Liver (tissue), 9 donors: ENCODE results near the gene EPS8. TPM values are rescaled to one million over a fixed set of nuclear protein-coding genes. Genes with fewer than 3 reads are reported as not detected.

Experiments
- DNase-seq: peaks from one replicate; pipeline ENCODE4 v3.0.0-alpha.2; 2017; ENCODE audit warnings: low spot score
- H3K27ac ChIP-seq, 2 donors: one replicate each; pipeline ENCODE4 v1.7.0; 2013; ENCODE audit warnings: inconsistent platforms in 2 of 2, low read length in 2 of 2, control low read depth in 1 of 2, low read depth in 1 of 2, mild to moderate bottlenecking in 1 of 2
- H3K27me3 ChIP-seq, 4 donors: one replicate each; pipeline versions ENCODE4 v1.6.1 to v1.7.0; 2013; ENCODE audit warnings: low read length in 3 of 4, inconsistent platforms in 1 of 4, mild to moderate bottlenecking in 1 of 4, moderate library complexity in 1 of 4; ENCODE audit not compliant: control insufficient read depth in 4 of 4, insufficient read depth in 4 of 4
- H3K36me3 ChIP-seq, 4 donors: one replicate each; pipeline versions ENCODE4 v1.6.1 to v1.7.0; 2013; ENCODE audit warnings: low read length in 3 of 4, mild to moderate bottlenecking in 3 of 4, low read depth in 1 of 4, moderate library complexity in 1 of 4; ENCODE audit not compliant: control insufficient read depth in 4 of 4, insufficient read depth in 3 of 4
- H3K4me1 ChIP-seq, 4 donors: one replicate each; pipeline versions ENCODE4 v1.6.1 to v1.7.0; 2013; ENCODE audit warnings: low read length in 3 of 4, mild to moderate bottlenecking in 3 of 4, moderate library complexity in 1 of 4; ENCODE audit not compliant: control insufficient read depth in 4 of 4, insufficient read depth in 4 of 4
- H3K4me3 ChIP-seq, 3 donors: one replicate each; pipeline versions ENCODE4 v1.6.1 to v1.7.0; 2013; ENCODE audit warnings: low read length in 3 of 3, control low read depth in 1 of 3, low read depth in 1 of 3, mild to moderate bottlenecking in 1 of 3
- H3K9ac ChIP-seq, 2 donors: one replicate each; pipeline ENCODE4 v1.7.0; 2013; ENCODE audit warnings: low read length in 2 of 2, mild to moderate bottlenecking in 2 of 2, moderate library complexity in 2 of 2, control low read depth in 1 of 2, low read depth in 1 of 2
- H3K9me3 ChIP-seq, 4 donors: one replicate each; pipeline versions ENCODE4 v1.6.1 to v1.7.0; 2013; ENCODE audit warnings: low read length in 3 of 4; ENCODE audit not compliant: control insufficient read depth in 4 of 4
- ATF3 ChIP-seq: IDR thresholded peaks from 2 replicates; pipeline ENCODE4 v1.6.1; 2016; ENCODE audit warnings: antibody characterized with exemption
- CTCF ChIP-seq: fragments of 150-350 bp; IDR thresholded peaks from 2 replicates; pipeline ENCODE4 v1.5.1; 2017; ENCODE audit warnings: improper control_type of control experiment, low read depth, low read length; ENCODE audit not compliant: missing input control
- EGR1 ChIP-seq, 2 donors: IDR thresholded peaks; 2 replicates each; pipeline ENCODE4 v1.6.1; 2016 to 2018; ENCODE audit warnings: antibody characterized with exemption in 2 of 2, low read depth in 2 of 2
- FOXA1 ChIP-seq: IDR thresholded peaks from 2 replicates; pipeline ENCODE4 v1.6.1; 2016; ENCODE audit warnings: antibody characterized with exemption
- FOXA2 ChIP-seq: IDR thresholded peaks from 2 replicates; pipeline ENCODE4 v1.6.1; 2016; ENCODE audit warnings: antibody characterized with exemption
- GABPA ChIP-seq, 2 donors: IDR thresholded peaks in 1 of 2; conservative IDR thresholded peaks in 1 of 2; 2 replicates each; pipeline ENCODE4 v1.6.1; 2016; ENCODE audit warnings: antibody characterized with exemption in 2 of 2, mild to moderate bottlenecking in 1 of 2, moderate library complexity in 1 of 2
- HNF4A ChIP-seq, 2 donors: conservative IDR thresholded peaks; 2 replicates each; pipeline ENCODE4 v1.6.1; 2016; ENCODE audit warnings: antibody characterized with exemption in 2 of 2, mild to moderate bottlenecking in 2 of 2
- HNF4G ChIP-seq: IDR thresholded peaks from 2 replicates; pipeline ENCODE4 v1.6.1; 2016; ENCODE audit warnings: antibody characterized with exemption
- JUND ChIP-seq, 2 donors: IDR thresholded peaks; 2 replicates each; pipeline ENCODE4 v1.6.1; 2016; ENCODE audit warnings: antibody characterized with exemption in 2 of 2
- MAX ChIP-seq: IDR thresholded peaks from 2 replicates; pipeline ENCODE4 v1.6.1; 2016; ENCODE audit warnings: antibody characterized with exemption
- NR2F2 ChIP-seq: IDR thresholded peaks from 2 replicates; pipeline ENCODE4 v1.6.1; 2016; ENCODE audit warnings: antibody characterized with exemption
- RAD21 ChIP-seq, 2 donors: IDR thresholded peaks; 2 replicates each; pipeline ENCODE4 v1.6.1; 2016; ENCODE audit warnings: antibody characterized with exemption in 2 of 2, mild to moderate bottlenecking in 2 of 2
- REST ChIP-seq: IDR thresholded peaks from 2 replicates; pipeline ENCODE4 v1.6.1; 2016; ENCODE audit warnings: antibody characterized with exemption, mild to moderate bottlenecking
- RXRA ChIP-seq, 2 donors: IDR thresholded peaks; 2 replicates each; pipeline ENCODE4 v1.6.1; 2017 to 2018; ENCODE audit warnings: antibody characterized with exemption in 2 of 2, mild to moderate bottlenecking in 1 of 2
- SP1 ChIP-seq: IDR thresholded peaks from 2 replicates; pipeline ENCODE4 v1.6.1; 2018; ENCODE audit warnings: antibody characterized with exemption, mild to moderate bottlenecking
- TAF1 ChIP-seq: conservative IDR thresholded peaks from 2 replicates; pipeline ENCODE4 v1.6.1; 2016; ENCODE audit warnings: antibody characterized with exemption, mild to moderate bottlenecking
- YY1 ChIP-seq: IDR thresholded peaks from 2 replicates; pipeline ENCODE4 v1.6.1; 2016; ENCODE audit warnings: antibody characterized with exemption, mild to moderate bottlenecking
- ZBTB33 ChIP-seq: IDR thresholded peaks from 2 replicates; pipeline ENCODE4 v1.6.1; 2016; ENCODE audit warnings: antibody characterized with exemption
- WGBS: extraction: QIAGEN DNeasy Blood & Tissue Kit; methylation state at CpG from one replicate; pipeline ENCODE4 v1.1.7; 2013; 5-methylcytosine and 5-hydroxymethylcytosine counted together
- polyA plus RNA-seq, 2 donors: library from polyadenylated mRNA; stranded (reverse) in 1 of 2; unstranded in 1 of 2; fragments of 200-250 nt in 1 of 2; fragments of >200 nt in 1 of 2; fragmentation: Nextera tagmentation in 1 of 2; extraction: Ambion mirVana in 1 of 2; gene quantifications; one replicate each; pipeline versions ENCODE4 v1.2.1 to v1.2.3, GENCODE V29; 2013 to 2015
- total RNA-seq, 2 donors: library from RNA; depleted of rRNA; stranded (reverse); fragments of >200 nt; gene quantifications; one replicate each; pipeline ENCODE4 v1.2.3, GENCODE V29; 2014
- donor health status: healthy.
- donor health status: healthy.
- donor health status: healthy.
- donor health status: healthy.
- donor health status: healthy.

EPS8 gene
- total RNA-seq (10 to 100 TPM; 13.7 to 40.2 TPM), polyA plus RNA-seq (10 to 100 TPM; 13.8 to 16.2 TPM)

- H3K9ac ChIP-seq, result peak within 1 kb of the TSS; percentile 71 to 78
- peak; percentile 90 for DNase-seq
- H3K9me3 ChIP-seq, result no peaks in the 10 kb centered on the region
- peak within 1 kb of the TSS; percentile 72 to 82 for H3K27ac ChIP-seq
- TF ChIP-seq SP1 (peak; percentile 3), NR2F2 (peak; percentile 84), YY1 (peak; percentile 71), HNF4A (conservative IDR thresholded peaks at IDR 0.05) (peak; percentile 57 to 70), TAF1 (peak; percentile 54), HNF4G (no peak), GABPA (IDR thresholded peaks at IDR 0.05 in 1 of 2, conservative IDR thresholded peaks at IDR 0.05 in 1 of 2) (no peak), RAD21 (IDR thresholded peaks at IDR 0.05) (peak in 1 of 2 donors; percentile 28), RXRA (IDR thresholded peaks at IDR 0.05) (peak; percentile 60 to 65), MAX (peak; percentile 54)
- H3K4me3 ChIP-seq, result peak within 1 kb of the TSS; percentile 90 to 95 (median 92)
- under 1% methylated on average over 85 of the region's 85 CpGs for WGBS
- H3K4me1 ChIP-seq, result peaks cover 3 to 22% (median 6%) of the 10 kb centered on the region in 4 donors
- no peaks in the 10 kb centered on the region for H3K36me3 ChIP-seq
- H3K27me3 ChIP-seq, result no peaks in the 10 kb centered on the region
Measured at GRCh38 chr12:15789220-15790171, at the start of gene EPS8. Gene EPS8, minus strand, starts transcription at chr12:15789388. Its CDS starts 106,437 bp downstream, at chr12:15682951.

GRCh38 chr12:15837141-15837790, 48.1 kb upstream of the EPS8 start:
- Histone ChIP-seq H3K27ac (no peak overlapping the region), H3K36me3 (no peaks in the 10 kb centered on the region), H3K27me3 (no peaks in the 10 kb centered on the region), H3K9ac (no peak overlapping the region), H3K4me1 (no peaks in the 10 kb centered on the region), H3K4me3 (no peak overlapping the region), H3K9me3 (no peaks in the 10 kb centered on the region)
- WGBS, result 84% methylated on average over 5 of the region's 5 CpGs
- DNase-seq, result no peak
- no peak for TF ChIP-seq NR2F2
- no peak for TF ChIP-seq JUND (IDR thresholded peaks at IDR 0.05)
- no peak for TF ChIP-seq MAX
- TF ChIP-seq HNF4G, result no peak
- TF ChIP-seq HNF4A (conservative IDR thresholded peaks at IDR 0.05), result no peak
- no peak for TF ChIP-seq REST
- no peak for TF ChIP-seq YY1
- TF ChIP-seq CTCF, result no peak
- TF ChIP-seq ZBTB33, result no peak
- no peak for TF ChIP-seq ATF3
- TF ChIP-seq FOXA2, result no peak
- no peak for TF ChIP-seq EGR1 (IDR thresholded peaks at IDR 0.05; ENCODE audit: low read depth in 2 of 2)
- no peak for TF ChIP-seq TAF1
- no peak for TF ChIP-seq RAD21 (IDR thresholded peaks at IDR 0.05)
- TF ChIP-seq GABPA (IDR thresholded peaks at IDR 0.05 in 1 of 2, conservative IDR thresholded peaks at IDR 0.05 in 1 of 2), result no peak
- no peak for TF ChIP-seq RXRA (IDR thresholded peaks at IDR 0.05)
- no peak for TF ChIP-seq FOXA1
- no peak for TF ChIP-seq SP1
